ENCODE data around the gene CCDC12. TPM values are rescaled to one million over a fixed set of nuclear protein-coding genes. Genes with fewer than 3 reads are reported as not detected.
A peak's percentile ranks its signal among the peaks of the same experiment; 100 is the strongest.

The CCDC12 gene
- total and polyA plus RNA-seq, 9 of the 15 experiments (the other 6 are each of a cell fraction or from before 2014, with no cell fraction given): 8.9 to 201 (median 86.9) TPM

DNA sequence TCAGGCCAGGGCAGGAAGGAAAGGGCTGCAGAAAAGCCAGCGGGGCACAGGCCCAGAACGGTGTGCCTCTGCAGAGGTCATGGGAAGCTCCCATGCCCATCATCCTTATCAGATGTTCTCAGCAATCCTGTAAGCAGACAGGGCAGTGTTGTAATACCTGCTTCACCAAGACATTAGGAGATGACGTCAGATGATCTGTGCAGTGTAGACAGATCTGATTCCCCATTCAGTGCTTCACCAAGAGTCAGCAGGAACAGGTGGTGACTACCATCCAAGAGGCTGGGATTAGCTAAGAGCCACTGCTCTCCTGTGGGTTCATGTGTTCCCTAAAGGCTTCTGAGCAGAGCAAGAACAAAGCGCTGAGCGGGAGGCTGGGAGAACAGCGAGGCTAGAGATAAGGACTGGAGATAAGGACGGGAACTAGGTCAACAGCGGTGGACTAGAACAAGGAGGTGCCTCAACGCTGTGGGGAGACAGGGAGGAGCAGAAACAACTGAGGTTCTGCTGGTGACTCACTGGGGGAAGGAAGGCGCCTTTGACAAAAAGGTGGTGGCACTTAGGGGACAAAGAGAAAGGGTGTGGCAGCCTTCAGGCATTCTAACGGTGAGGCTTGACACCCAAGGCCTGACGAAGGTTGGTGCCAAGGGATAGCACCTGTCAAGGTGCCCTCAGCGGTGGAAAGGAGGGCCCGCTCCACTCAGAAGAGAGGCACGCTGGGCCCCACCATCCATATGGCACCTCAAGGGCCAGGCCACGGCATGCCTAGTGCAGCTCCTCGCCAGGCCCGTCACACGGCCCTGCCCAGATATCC, 28.4 kb downstream of the CCDC12 start (continued):
- TF ChIP-seq, protein P1, sequence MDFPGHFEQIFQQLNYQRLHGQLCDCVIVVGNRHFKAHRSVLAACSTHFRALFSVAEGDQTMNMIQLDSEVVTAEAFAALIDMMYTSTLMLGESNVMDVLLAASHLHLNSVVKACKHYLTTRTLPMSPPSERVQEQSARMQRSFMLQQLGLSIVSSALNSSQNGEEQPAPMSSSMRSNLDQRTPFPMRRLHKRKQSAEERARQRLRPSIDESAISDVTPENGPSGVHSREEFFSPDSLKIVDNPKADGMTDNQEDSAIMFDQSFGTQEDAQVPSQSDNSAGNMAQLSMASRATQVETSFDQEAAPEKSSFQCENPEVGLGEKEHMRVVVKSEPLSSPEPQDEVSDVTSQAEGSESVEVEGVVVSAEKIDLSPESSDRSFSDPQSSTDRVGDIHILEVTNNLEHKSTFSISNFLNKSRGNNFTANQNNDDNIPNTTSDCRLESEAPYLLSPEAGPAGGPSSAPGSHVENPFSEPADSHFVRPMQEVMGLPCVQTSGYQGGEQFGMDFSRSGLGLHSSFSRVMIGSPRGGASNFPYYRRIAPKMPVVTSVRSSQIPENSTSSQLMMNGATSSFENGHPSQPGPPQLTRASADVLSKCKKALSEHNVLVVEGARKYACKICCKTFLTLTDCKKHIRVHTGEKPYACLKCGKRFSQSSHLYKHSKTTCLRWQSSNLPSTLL (IDR thresholded peaks at IDR 0.05): no peak
- TF ChIP-seq ILK (tag; IDR thresholded peaks at IDR 0.05; ENCODE audit: borderline replicate concordance, low read depth) (no peak), RBM39 (optimal IDR thresholded peaks at IDR 0.05; ENCODE audit: low read depth, low read length) (no peak), SRSF9 (IDR thresholded peaks at IDR 0.05; ENCODE audit: borderline replicate concordance, low read depth, low read length) (no peak), YY1 (IDR thresholded peaks at IDR 0.05; ENCODE audit: borderline replicate concordance in 1 of 3, control insufficient read depth in 1 of 3, extremely low read depth in 1 of 3, insufficient read depth in 3 of 3, insufficient read length in 1 of 3, insufficient replicate concordance in 2 of 3, low read depth in 1 of 3, low read length in 2 of 3) (no peak), ZNF551 (CRISPR knock-in tag; IDR thresholded peaks at IDR 0.05) (no peak), ARNT (IDR thresholded peaks at IDR 0.05) (peak in 1 of 2 experiments; percentile 76; a peak in 2 of 4 replicates), TCF7 (IDR thresholded peaks at IDR 0.05; ENCODE audit: borderline replicate concordance) (no peak), KAT2B (IDR thresholded peaks at IDR 0.05; ENCODE audit: low read depth, low read length) (no peak), RBFOX2 (IDR thresholded peaks at IDR 0.05; ENCODE audit: low read depth, low read length) (peak; percentile 39; the same call in 1 of the 2 replicates)
- TF ChIP-seq, protein P2, sequence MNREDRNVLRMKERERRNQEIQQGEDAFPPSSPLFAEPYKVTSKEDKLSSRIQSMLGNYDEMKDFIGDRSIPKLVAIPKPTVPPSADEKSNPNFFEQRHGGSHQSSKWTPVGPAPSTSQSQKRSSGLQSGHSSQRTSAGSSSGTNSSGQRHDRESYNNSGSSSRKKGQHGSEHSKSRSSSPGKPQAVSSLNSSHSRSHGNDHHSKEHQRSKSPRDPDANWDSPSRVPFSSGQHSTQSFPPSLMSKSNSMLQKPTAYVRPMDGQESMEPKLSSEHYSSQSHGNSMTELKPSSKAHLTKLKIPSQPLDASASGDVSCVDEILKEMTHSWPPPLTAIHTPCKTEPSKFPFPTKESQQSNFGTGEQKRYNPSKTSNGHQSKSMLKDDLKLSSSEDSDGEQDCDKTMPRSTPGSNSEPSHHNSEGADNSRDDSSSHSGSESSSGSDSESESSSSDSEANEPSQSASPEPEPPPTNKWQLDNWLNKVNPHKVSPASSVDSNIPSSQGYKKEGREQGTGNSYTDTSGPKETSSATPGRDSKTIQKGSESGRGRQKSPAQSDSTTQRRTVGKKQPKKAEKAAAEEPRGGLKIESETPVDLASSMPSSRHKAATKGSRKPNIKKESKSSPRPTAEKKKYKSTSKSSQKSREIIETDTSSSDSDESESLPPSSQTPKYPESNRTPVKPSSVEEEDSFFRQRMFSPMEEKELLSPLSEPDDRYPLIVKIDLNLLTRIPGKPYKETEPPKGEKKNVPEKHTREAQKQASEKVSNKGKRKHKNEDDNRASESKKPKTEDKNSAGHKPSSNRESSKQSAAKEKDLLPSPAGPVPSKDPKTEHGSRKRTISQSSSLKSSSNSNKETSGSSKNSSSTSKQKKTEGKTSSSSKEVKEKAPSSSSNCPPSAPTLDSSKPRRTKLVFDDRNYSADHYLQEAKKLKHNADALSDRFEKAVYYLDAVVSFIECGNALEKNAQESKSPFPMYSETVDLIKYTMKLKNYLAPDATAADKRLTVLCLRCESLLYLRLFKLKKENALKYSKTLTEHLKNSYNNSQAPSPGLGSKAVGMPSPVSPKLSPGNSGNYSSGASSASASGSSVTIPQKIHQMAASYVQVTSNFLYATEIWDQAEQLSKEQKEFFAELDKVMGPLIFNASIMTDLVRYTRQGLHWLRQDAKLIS (CRISPR knock-in tag; IDR thresholded peaks at IDR 0.05): no peak
- TF ChIP-seq, protein P3, sequence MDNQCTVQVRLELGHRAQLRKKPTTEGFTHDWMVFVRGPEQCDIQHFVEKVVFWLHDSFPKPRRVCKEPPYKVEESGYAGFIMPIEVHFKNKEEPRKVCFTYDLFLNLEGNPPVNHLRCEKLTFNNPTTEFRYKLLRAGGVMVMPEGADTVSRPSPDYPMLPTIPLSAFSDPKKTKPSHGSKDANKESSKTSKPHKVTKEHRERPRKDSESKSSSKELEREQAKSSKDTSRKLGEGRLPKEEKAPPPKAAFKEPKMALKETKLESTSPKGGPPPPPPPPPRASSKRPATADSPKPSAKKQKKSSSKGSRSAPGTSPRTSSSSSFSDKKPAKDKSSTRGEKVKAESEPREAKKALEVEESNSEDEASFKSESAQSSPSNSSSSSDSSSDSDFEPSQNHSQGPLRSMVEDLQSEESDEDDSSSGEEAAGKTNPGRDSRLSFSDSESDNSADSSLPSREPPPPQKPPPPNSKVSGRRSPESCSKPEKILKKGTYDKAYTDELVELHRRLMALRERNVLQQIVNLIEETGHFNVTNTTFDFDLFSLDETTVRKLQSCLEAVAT (IDR thresholded peaks at IDR 0.05): 0 out of 4 replicates have a peak, but pooled peaks of 1 of the 2 experiments have one; percentile 23
- TF ChIP-seq, protein P4, sequence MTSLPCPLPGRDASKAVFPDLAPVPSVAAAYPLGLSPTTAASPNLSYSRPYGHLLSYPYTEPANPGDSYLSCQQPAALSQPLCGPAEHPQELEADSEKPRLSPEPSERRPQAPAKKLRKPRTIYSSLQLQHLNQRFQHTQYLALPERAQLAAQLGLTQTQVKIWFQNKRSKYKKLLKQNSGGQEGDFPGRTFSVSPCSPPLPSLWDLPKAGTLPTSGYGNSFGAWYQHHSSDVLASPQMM (CRISPR knock-in tag; IDR thresholded peaks at IDR 0.05): no peak
- TF ChIP-seq, protein P5, sequence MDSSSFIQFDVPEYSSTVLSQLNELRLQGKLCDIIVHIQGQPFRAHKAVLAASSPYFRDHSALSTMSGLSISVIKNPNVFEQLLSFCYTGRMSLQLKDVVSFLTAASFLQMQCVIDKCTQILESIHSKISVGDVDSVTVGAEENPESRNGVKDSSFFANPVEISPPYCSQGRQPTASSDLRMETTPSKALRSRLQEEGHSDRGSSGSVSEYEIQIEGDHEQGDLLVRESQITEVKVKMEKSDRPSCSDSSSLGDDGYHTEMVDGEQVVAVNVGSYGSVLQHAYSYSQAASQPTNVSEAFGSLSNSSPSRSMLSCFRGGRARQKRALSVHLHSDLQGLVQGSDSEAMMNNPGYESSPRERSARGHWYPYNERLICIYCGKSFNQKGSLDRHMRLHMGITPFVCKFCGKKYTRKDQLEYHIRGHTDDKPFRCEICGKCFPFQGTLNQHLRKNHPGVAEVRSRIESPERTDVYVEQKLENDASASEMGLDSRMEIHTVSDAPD (CRISPR knock-in tag; IDR thresholded peaks at IDR 0.05): no peak
